GM23248 (cell line): Measurements from ENCODE around the gene FLCN.

Source experiments
- EZH2 ChIP-seq: fragments of 200-600 bp; sonication (generic); IDR thresholded peaks from 2 replicates; pipeline ENCODE4 v1.6.1; 2018; ENCODE audit warnings: antibody characterized with exemption, mild to moderate bottlenecking; ENCODE audit not compliant: insufficient read depth, poor library complexity, severe bottlenecking
- EZH2phosphoT487 ChIP-seq: fragments of 200-600 bp; sonication (generic); IDR thresholded peaks from 2 replicates; pipeline ENCODE4 v1.6.1; 2018; ENCODE audit warnings: antibody characterized with exemption, moderate library complexity, mild to moderate bottlenecking, low read depth; ENCODE audit not compliant: insufficient read depth

DNA sequence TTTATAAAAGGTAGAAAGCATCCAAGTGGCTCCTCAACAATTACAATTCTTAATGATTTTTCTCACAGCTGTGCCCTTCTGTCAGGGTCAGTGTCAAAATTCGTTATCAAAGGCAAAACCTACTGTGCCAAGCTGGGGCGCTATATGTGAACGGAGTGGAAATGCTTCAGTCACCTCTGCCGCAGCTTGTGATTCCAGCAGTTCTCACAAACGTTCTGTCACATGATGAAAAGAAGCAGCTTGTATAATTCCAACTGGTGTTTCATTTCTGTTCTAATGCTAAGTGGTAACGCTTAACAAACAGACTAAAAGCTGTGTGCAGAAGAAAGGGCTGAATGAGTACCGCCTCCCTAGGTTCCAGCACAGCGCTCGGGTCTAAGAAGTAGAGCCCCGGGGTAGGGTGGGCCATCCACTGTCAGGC, 45.0 kb downstream of the FLCN start:
- TF ChIP-seq EZH2phosphoT487: no peak
- no peak for TF ChIP-seq EZH2
